SK-N-SH treated with all-trans-retinoic acid at 6 μM for 48 hours (cell line): Measurements from ENCODE around the gene TRAPPC3.

Experiments used
- ATAC-seq: fragments of 200-7000 bp; cut with Tn5 transposase; 3 replicates; pipeline ENCODE4 v1.9.1; 2020; ENCODE audit warnings: mild to moderate bottlenecking, moderate library complexity
- ARNTL ChIP-seq: fragments of 450-650 bp; formaldehyde crosslinking; IDR thresholded peaks from 2 replicates; pipeline ENCODE4 v1.5.0; 2020; ENCODE audit warnings: low read depth, mild to moderate bottlenecking, moderate library complexity, borderline replicate concordance
- BACH2 ChIP-seq: fragments of 250-450 bp; sonication (Bioruptor Pico); IDR thresholded peaks from 2 replicates; pipeline ENCODE4 v1.9.0; 2021; ENCODE audit warnings: mild to moderate bottlenecking, borderline replicate concordance
- CREB5 ChIP-seq: fragments of 250-450 bp; sonication (Bioruptor Pico); IDR thresholded peaks from 2 replicates; pipeline ENCODE4 v1.5.1; 2020; ENCODE audit warnings: low read depth, mild to moderate bottlenecking, moderate library complexity
- CSDC2 ChIP-seq: fragments of 250-450 bp; sonication (Bioruptor Pico); IDR thresholded peaks from 2 replicates; pipeline ENCODE4 v1.5.0; 2020; ENCODE audit warnings: mild to moderate bottlenecking, moderate library complexity
- CSRNP3 ChIP-seq: fragments of 250-450 bp; sonication (Bioruptor Pico); IDR thresholded peaks from 2 replicates; pipeline ENCODE4 v1.5.1; 2021; ENCODE audit warnings: mild to moderate bottlenecking, moderate library complexity
- ESRRG ChIP-seq: fragments of 250-450 bp; sonication (Bioruptor Pico); IDR thresholded peaks from 2 replicates; pipeline ENCODE4 v1.6.1; 2021; ENCODE audit warnings: mild to moderate bottlenecking
- GLIS3 ChIP-seq: fragments of 250-450 bp; sonication (Bioruptor Pico); IDR thresholded peaks from 2 replicates; pipeline ENCODE4 v1.5.0; 2020; ENCODE audit warnings: mild to moderate bottlenecking, moderate library complexity
- OSR1 ChIP-seq: fragments of 250-450 bp; sonication (Bioruptor Pico); IDR thresholded peaks from 2 replicates; pipeline ENCODE4 v1.8.0; 2022; ENCODE audit warnings: moderate library complexity, mild to moderate bottlenecking, inconsistent platforms
- PATZ1 ChIP-seq: fragments of 250-450 bp; sonication (Bioruptor Pico); IDR thresholded peaks from 2 replicates; pipeline ENCODE4 v1.8.0; 2020; ENCODE audit warnings: mild to moderate bottlenecking, moderate library complexity, borderline replicate concordance
- PPARA ChIP-seq: fragments of 250-450 bp; sonication (Bioruptor Pico); IDR thresholded peaks from 2 replicates; pipeline ENCODE4 v1.5.0; 2020; ENCODE audit warnings: mild to moderate bottlenecking, borderline replicate concordance
- RARB ChIP-seq: fragments of 250-450 bp; sonication (Bioruptor Pico); IDR thresholded peaks from 2 replicates; pipeline ENCODE4 v1.8.0; 2021; ENCODE audit warnings: mild to moderate bottlenecking, moderate library complexity
- TCF4 ChIP-seq: fragments of 250-450 bp; sonication (Bioruptor Pico); IDR thresholded peaks from 2 replicates; pipeline ENCODE4 v1.8.0; 2021; ENCODE audit warnings: mild to moderate bottlenecking, moderate library complexity, borderline replicate concordance
- TOX ChIP-seq: fragments of 250-450 bp; sonication (Bioruptor Pico); IDR thresholded peaks from 2 replicates; pipeline ENCODE4 v1.8.0; 2021; ENCODE audit warnings: mild to moderate bottlenecking, moderate library complexity, borderline replicate concordance
- TSHZ2 ChIP-seq: fragments of 250-450 bp; sonication (Bioruptor Pico); IDR thresholded peaks from 2 replicates; pipeline ENCODE4 v1.5.0; 2020; ENCODE audit warnings: mild to moderate bottlenecking, moderate library complexity
- ZC3H10 ChIP-seq: fragments of 250-450 bp; sonication (Bioruptor Pico); IDR thresholded peaks from 2 replicates; pipeline ENCODE4 v1.5.1; 2021; ENCODE audit warnings: mild to moderate bottlenecking, moderate library complexity
- ZFP30 ChIP-seq: fragments of 450-650 bp; formaldehyde crosslinking; IDR thresholded peaks from 2 replicates; pipeline ENCODE4 v1.5.0; 2022; ENCODE audit warnings: mild to moderate bottlenecking, moderate library complexity

The TRAPPC3 gene

GRCh38 chr1:36143424-36143823 is 5.9 kb downstream of the TRAPPC3 start (continued):
- TF ChIP-seq TSHZ2 (CRISPR knock-in tag) = no peak

- TF ChIP-seq ZFP30 (no peak), ZC3H10 (CRISPR knock-in tag) (no peak), CSRNP3 (CRISPR knock-in tag) (no peak), RARB (CRISPR knock-in tag) (no peak), TCF4 (no peak), TOX (no peak), ESRRG (no peak)
- TF ChIP-seq, all 23 proteins: peak for 0
- ATAC-seq = no peak
These were observed 7.2 kb downstream of the TRAPPC3 start for GRCh38 chr1:36142121-36142520.

GRCh38 chr1:36139521-36139920 is 9.8 kb downstream of the TRAPPC3 start:
- no peak for ATAC-seq
- TF ChIP-seq CSDC2 (CRISPR knock-in tag) (no peak), CREB5 (no peak)

GRCh38 chr1:36137776-36138175 is 11.5 kb downstream of the TRAPPC3 start:
- no peak for ATAC-seq
- no peak for TF ChIP-seq GLIS3 (CRISPR knock-in tag)
- no peak for TF ChIP-seq TSHZ2 (CRISPR knock-in tag)
- no peak for TF ChIP-seq PATZ1 (CRISPR knock-in tag)
- TF ChIP-seq OSR1 = no peak
- no peak for TF ChIP-seq CSRNP3 (CRISPR knock-in tag)
- no peak for TF ChIP-seq PPARA (CRISPR knock-in tag)
- no peak for TF ChIP-seq ARNTL (CRISPR knock-in tag)
- no peak for TF ChIP-seq ZFP30
- TF ChIP-seq BACH2 (CRISPR knock-in tag) = no peak
- TF ChIP-seq CSDC2 (CRISPR knock-in tag) = no peak
- TF ChIP-seq ZC3H10 (CRISPR knock-in tag) = no peak
- TF ChIP-seq, all 23 proteins: peak for 0
